ENCODE data around the gene LRRFIP2.

Gene LRRFIP2

GRCh38 chr3:37183976-37184375 is 9.6 kb upstream of the LRRFIP2 start:
- H3K9ac ChIP-seq (ENCODE audit: low read length) = no peak overlapping the region

GRCh38 chr3:37183375-37183831 is 9.0 kb upstream of the LRRFIP2 start:
- Histone ChIP-seq H3K27me3 (ENCODE audit: control insufficient read depth in 1 of 2, insufficient read depth in 2 of 2, low read length in 2 of 2) (no peaks in the 10 kb centered on the region), H3K4me1 (ENCODE audit: insufficient read depth, low read length) (peaks cover 24% of the 10 kb centered on the region), H3K9ac (ENCODE audit: low read length) (no peak overlapping the region), H3K36me3 (ENCODE audit: insufficient read depth, low read length) (no peaks in the 10 kb centered on the region), H3K4me3 (ENCODE audit: low read depth in 1 of 2, low read length in 2 of 2) (no peak overlapping the region), H3K9me3 (ENCODE audit: low read length) (no peaks in the 10 kb centered on the region), H3K27ac (ENCODE audit: low read depth, low read length) (no peak overlapping the region)

More at GRCh38 chr3:37183976-37184375, 9.6 kb upstream of the LRRFIP2 start:
- Histone ChIP-seq H3K4me3 (ENCODE audit: low read depth in 1 of 2, low read length in 2 of 2) (peak overlapping the region in 1 of 2 donors; percentile 20), H3K9me3 (ENCODE audit: low read length) (no peaks in the 10 kb centered on the region), H3K4me1 (ENCODE audit: insufficient read depth, low read length) (peaks cover 22% of the 10 kb centered on the region), H3K27ac (ENCODE audit: low read depth, low read length) (no peak overlapping the region), H3K27me3 (ENCODE audit: control insufficient read depth in 1 of 2, insufficient read depth in 2 of 2, low read length in 2 of 2) (no peaks in the 10 kb centered on the region), H3K36me3 (ENCODE audit: insufficient read depth, low read length) (no peaks in the 10 kb centered on the region)

- H3K27me3 ChIP-seq (ENCODE audit: control insufficient read depth in 1 of 2, insufficient read depth in 2 of 2, low read length in 2 of 2) = no peaks in the 10 kb centered on the region
- no peak overlapping the region for H3K4me3 ChIP-seq (ENCODE audit: low read depth in 1 of 2, low read length in 2 of 2)
- H3K36me3 ChIP-seq (ENCODE audit: insufficient read depth, low read length) = no peaks in the 10 kb centered on the region
- H3K9ac ChIP-seq (ENCODE audit: low read length) = no peak overlapping the region
- H3K27ac ChIP-seq (ENCODE audit: low read depth, low read length) = no peak overlapping the region
- no peaks in the 10 kb centered on the region for H3K9me3 ChIP-seq (ENCODE audit: low read length)
- peaks cover 30% of the 10 kb centered on the region for H3K4me1 ChIP-seq (ENCODE audit: insufficient read depth, low read length)
These were observed 8.4 kb upstream of the LRRFIP2 start for GRCh38 chr3:37182816-37183215.

GRCh38 chr3:37181756-37182155 is 7.4 kb upstream of the LRRFIP2 start:
- Histone ChIP-seq H3K27ac (ENCODE audit: low read depth, low read length) (no peak overlapping the region), H3K9me3 (ENCODE audit: low read length) (no peaks in the 10 kb centered on the region), H3K9ac (ENCODE audit: low read length) (no peak overlapping the region), H3K4me3 (ENCODE audit: low read depth in 1 of 2, low read length in 2 of 2) (no peak overlapping the region), H3K27me3 (ENCODE audit: control insufficient read depth in 1 of 2, insufficient read depth in 2 of 2, low read length in 2 of 2) (no peaks in the 10 kb centered on the region), H3K36me3 (ENCODE audit: insufficient read depth, low read length) (no peaks in the 10 kb centered on the region), H3K4me1 (ENCODE audit: insufficient read depth, low read length) (peaks cover 39% of the 10 kb centered on the region)

GRCh38 chr3:37179144-37179967 is 5.0 kb upstream of the LRRFIP2 start:
- H3K27ac ChIP-seq (ENCODE audit: low read depth, low read length) = no peak overlapping the region
- H3K9ac ChIP-seq (ENCODE audit: low read length) = no peak overlapping the region

GRCh38 chr3:37173806-37174205 is 576 bp downstream of the LRRFIP2 start:
- H3K9me3 ChIP-seq (ENCODE audit: low read length) = no peaks in the 10 kb centered on the region
- no peak overlapping the region for H3K9ac ChIP-seq (ENCODE audit: low read length)
- H3K27me3 ChIP-seq (ENCODE audit: control insufficient read depth in 1 of 2, insufficient read depth in 2 of 2, low read length in 2 of 2) = no peaks in the 10 kb centered on the region
- peaks cover 16% of the 10 kb centered on the region for H3K36me3 ChIP-seq (ENCODE audit: insufficient read depth, low read length)
- H3K27ac ChIP-seq (ENCODE audit: low read depth, low read length) = no peak overlapping the region
- peaks cover 22% of the 10 kb centered on the region for H3K4me1 ChIP-seq (ENCODE audit: insufficient read depth, low read length)
- no peak overlapping the region for H3K4me3 ChIP-seq (ENCODE audit: low read depth in 1 of 2, low read length in 2 of 2)

More at GRCh38 chr3:37179144-37179967, 5.0 kb upstream of the LRRFIP2 start:
- H3K4me1 ChIP-seq (ENCODE audit: insufficient read depth, low read length) = peaks cover 38% of the 10 kb centered on the region
- H3K9me3 ChIP-seq (ENCODE audit: low read length) = no peaks in the 10 kb centered on the region
- no peaks in the 10 kb centered on the region for H3K27me3 ChIP-seq (ENCODE audit: control insufficient read depth in 1 of 2, insufficient read depth in 2 of 2, low read length in 2 of 2)
- H3K36me3 ChIP-seq (ENCODE audit: insufficient read depth, low read length) = no peaks in the 10 kb centered on the region
- H3K4me3 ChIP-seq (ENCODE audit: low read depth in 1 of 2, low read length in 2 of 2) = no peak overlapping the region

GRCh38 chr3:37171144-37171543 is 3.2 kb downstream of the LRRFIP2 start:
- H3K9me3 ChIP-seq (ENCODE audit: low read length) = no peaks in the 10 kb centered on the region
- peaks cover 5% of the 10 kb centered on the region for H3K4me1 ChIP-seq (ENCODE audit: insufficient read depth, low read length)
- peaks cover 16% of the 10 kb centered on the region for H3K36me3 ChIP-seq (ENCODE audit: insufficient read depth, low read length)
- no peak overlapping the region for H3K27ac ChIP-seq (ENCODE audit: low read depth, low read length)
- H3K9ac ChIP-seq (ENCODE audit: low read length) = no peak overlapping the region
- H3K27me3 ChIP-seq (ENCODE audit: control insufficient read depth in 1 of 2, insufficient read depth in 2 of 2, low read length in 2 of 2) = no peaks in the 10 kb centered on the region
- no peak overlapping the region for H3K4me3 ChIP-seq (ENCODE audit: low read depth in 1 of 2, low read length in 2 of 2)

GRCh38 chr3:37170513-37170912 is 3.9 kb downstream of the LRRFIP2 start:
- Histone ChIP-seq H3K4me3 (ENCODE audit: low read depth in 1 of 2, low read length in 2 of 2) (no peak overlapping the region), H3K4me1 (ENCODE audit: insufficient read depth, low read length) (peaks cover 5% of the 10 kb centered on the region), H3K27ac (ENCODE audit: low read depth, low read length) (no peak overlapping the region), H3K9ac (ENCODE audit: low read length) (no peak overlapping the region), H3K9me3 (ENCODE audit: low read length) (no peaks in the 10 kb centered on the region), H3K27me3 (ENCODE audit: control insufficient read depth in 1 of 2, insufficient read depth in 2 of 2, low read length in 2 of 2) (no peaks in the 10 kb centered on the region), H3K36me3 (ENCODE audit: insufficient read depth, low read length) (peaks cover 16% of the 10 kb centered on the region)

- Histone ChIP-seq H3K9me3 (ENCODE audit: low read length) (no peaks in the 10 kb centered on the region), H3K9ac (ENCODE audit: low read length) (no peak overlapping the region), H3K27ac (ENCODE audit: low read depth, low read length) (no peak overlapping the region), H3K36me3 (ENCODE audit: insufficient read depth, low read length) (peaks cover 16% of the 10 kb centered on the region), H3K4me3 (ENCODE audit: low read depth in 1 of 2, low read length in 2 of 2) (no peak overlapping the region), H3K4me1 (ENCODE audit: insufficient read depth, low read length) (peaks cover 5% of the 10 kb centered on the region), H3K27me3 (ENCODE audit: control insufficient read depth in 1 of 2, insufficient read depth in 2 of 2, low read length in 2 of 2) (no peaks in the 10 kb centered on the region)
These were observed 4.3 kb downstream of the LRRFIP2 start for GRCh38 chr3:37170060-37170459.

- H3K27me3 ChIP-seq (ENCODE audit: control insufficient read depth in 1 of 2, insufficient read depth in 2 of 2, low read length in 2 of 2) = no peaks in the 10 kb centered on the region
- H3K9ac ChIP-seq (ENCODE audit: low read length) = no peak overlapping the region
- no peaks in the 10 kb centered on the region for H3K4me1 ChIP-seq (ENCODE audit: insufficient read depth, low read length)
- peaks cover 16% of the 10 kb centered on the region for H3K36me3 ChIP-seq (ENCODE audit: insufficient read depth, low read length)
- no peak overlapping the region for H3K27ac ChIP-seq (ENCODE audit: low read depth, low read length)
- no peaks in the 10 kb centered on the region for H3K9me3 ChIP-seq (ENCODE audit: low read length)
- no peak overlapping the region for H3K4me3 ChIP-seq (ENCODE audit: low read depth in 1 of 2, low read length in 2 of 2)
These were observed 5.5 kb downstream of the LRRFIP2 start for GRCh38 chr3:37168896-37169295.

- Histone ChIP-seq H3K27ac (ENCODE audit: low read depth, low read length) (no peak overlapping the region), H3K4me3 (ENCODE audit: low read depth in 1 of 2, low read length in 2 of 2) (no peak overlapping the region), H3K27me3 (ENCODE audit: control insufficient read depth in 1 of 2, insufficient read depth in 2 of 2, low read length in 2 of 2) (no peaks in the 10 kb centered on the region), H3K9me3 (ENCODE audit: low read length) (no peaks in the 10 kb centered on the region), H3K4me1 (ENCODE audit: insufficient read depth, low read length) (no peaks in the 10 kb centered on the region), H3K36me3 (ENCODE audit: insufficient read depth, low read length) (no peaks in the 10 kb centered on the region), H3K9ac (ENCODE audit: low read length) (no peak overlapping the region)
These were observed 10.9 kb downstream of the LRRFIP2 start for GRCh38 chr3:37163262-37164015.

All from muscle layer of colon (tissue), 2 donors.